ENCODE measurements around the gene NEDD9. TPM values are rescaled to one million over a fixed set of nuclear protein-coding genes. Genes with fewer than 3 reads are reported as not detected.

The NEDD9 gene
- polyA plus RNA-seq, 1 of the 3 experiments (the other 2 are of a cell fraction), result 7.4 TPM

DNA sequence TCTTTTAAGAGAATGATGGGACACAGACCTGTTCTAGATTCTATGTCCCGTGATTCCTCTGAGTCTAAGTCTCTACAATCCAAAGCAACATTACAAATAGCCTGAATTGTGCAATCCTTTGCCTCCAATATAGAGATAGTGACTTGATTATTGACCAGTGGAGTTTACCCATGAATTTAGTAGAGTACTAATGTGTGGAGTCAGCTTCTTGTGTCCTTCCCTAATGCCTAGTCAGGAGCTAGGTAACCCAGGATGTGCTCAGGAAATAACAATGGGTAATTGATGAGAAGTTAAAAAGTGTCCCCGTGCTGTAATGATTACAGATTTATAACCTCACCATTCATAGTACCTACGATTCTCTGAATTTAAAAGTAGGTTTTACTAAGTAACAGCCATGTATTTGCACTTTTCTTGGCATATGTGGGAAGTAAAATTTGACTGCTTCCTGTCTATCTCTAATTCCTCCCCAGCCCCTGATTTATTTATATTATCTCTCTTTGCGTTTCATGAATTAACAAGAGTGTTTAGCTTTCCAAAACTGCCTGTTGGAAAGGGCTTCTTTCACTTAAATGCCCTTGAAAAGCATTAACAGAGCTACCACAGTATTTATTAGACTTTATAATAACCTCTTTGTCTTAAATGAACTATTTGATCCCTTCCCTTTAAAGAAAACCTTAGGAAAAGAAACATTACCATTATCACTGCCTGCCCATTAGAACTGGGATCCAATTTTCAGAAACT, 30.5 kb downstream of the NEDD9 start:
- TF ChIP-seq NFIC (IDR thresholded peaks at IDR 0.05; ENCODE audit: borderline replicate concordance) (no peak), YY1 (IDR thresholded peaks at IDR 0.05; ENCODE audit: low read depth) (no peak), FOXM1 (IDR thresholded peaks at IDR 0.05; ENCODE audit: low read depth) (no peak), FOSL2 (IDR thresholded peaks at IDR 0.05; ENCODE audit: borderline replicate concordance, low read depth) (no peak), NRF1 (IDR thresholded peaks at IDR 0.05; ENCODE audit: low read depth, low read length) (no peak), POLR2AphosphoS5 (IDR thresholded peaks at IDR 0.05; ENCODE audit: low read depth, low read length) (no peak), EP300 (IDR thresholded peaks at IDR 0.05; ENCODE audit: borderline replicate concordance in 1 of 2, low read depth in 1 of 2, low read length in 1 of 2) (no peak), MEF2A (IDR thresholded peaks at IDR 0.05; ENCODE audit: borderline replicate concordance, low read depth) (no peak), MXI1 (IDR thresholded peaks at IDR 0.05; ENCODE audit: low read depth, low read length) (no peak), GABPA (IDR thresholded peaks at IDR 0.05; ENCODE audit: low read depth) (no peak), RAD21 (IDR thresholded peaks at IDR 0.05; ENCODE audit: low read length) (no peak), TAF1 (IDR thresholded peaks at IDR 0.05; ENCODE audit: borderline replicate concordance, low read depth, low read length) (no peak), TEAD4 (IDR thresholded peaks at IDR 0.05; ENCODE audit: borderline replicate concordance, insufficient read depth) (no peak), RXRA (IDR thresholded peaks at IDR 0.05; ENCODE audit: borderline replicate concordance, low read depth) (no peak), SIN3A (IDR thresholded peaks at IDR 0.05; ENCODE audit: borderline replicate concordance, low read depth, low read length) (no peak)
- TF ChIP-seq, protein P1, sequence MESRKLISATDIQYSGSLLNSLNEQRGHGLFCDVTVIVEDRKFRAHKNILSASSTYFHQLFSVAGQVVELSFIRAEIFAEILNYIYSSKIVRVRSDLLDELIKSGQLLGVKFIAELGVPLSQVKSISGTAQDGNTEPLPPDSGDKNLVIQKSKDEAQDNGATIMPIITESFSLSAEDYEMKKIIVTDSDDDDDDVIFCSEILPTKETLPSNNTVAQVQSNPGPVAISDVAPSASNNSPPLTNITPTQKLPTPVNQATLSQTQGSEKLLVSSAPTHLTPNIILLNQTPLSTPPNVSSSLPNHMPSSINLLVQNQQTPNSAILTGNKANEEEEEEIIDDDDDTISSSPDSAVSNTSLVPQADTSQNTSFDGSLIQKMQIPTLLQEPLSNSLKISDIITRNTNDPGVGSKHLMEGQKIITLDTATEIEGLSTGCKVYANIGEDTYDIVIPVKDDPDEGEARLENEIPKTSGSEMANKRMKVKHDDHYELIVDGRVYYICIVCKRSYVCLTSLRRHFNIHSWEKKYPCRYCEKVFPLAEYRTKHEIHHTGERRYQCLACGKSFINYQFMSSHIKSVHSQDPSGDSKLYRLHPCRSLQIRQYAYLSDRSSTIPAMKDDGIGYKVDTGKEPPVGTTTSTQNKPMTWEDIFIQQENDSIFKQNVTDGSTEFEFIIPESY (IDR thresholded peaks at IDR 0.05; ENCODE audit: borderline replicate concordance, low read depth), result no peak
- TF ChIP-seq, protein P2, sequence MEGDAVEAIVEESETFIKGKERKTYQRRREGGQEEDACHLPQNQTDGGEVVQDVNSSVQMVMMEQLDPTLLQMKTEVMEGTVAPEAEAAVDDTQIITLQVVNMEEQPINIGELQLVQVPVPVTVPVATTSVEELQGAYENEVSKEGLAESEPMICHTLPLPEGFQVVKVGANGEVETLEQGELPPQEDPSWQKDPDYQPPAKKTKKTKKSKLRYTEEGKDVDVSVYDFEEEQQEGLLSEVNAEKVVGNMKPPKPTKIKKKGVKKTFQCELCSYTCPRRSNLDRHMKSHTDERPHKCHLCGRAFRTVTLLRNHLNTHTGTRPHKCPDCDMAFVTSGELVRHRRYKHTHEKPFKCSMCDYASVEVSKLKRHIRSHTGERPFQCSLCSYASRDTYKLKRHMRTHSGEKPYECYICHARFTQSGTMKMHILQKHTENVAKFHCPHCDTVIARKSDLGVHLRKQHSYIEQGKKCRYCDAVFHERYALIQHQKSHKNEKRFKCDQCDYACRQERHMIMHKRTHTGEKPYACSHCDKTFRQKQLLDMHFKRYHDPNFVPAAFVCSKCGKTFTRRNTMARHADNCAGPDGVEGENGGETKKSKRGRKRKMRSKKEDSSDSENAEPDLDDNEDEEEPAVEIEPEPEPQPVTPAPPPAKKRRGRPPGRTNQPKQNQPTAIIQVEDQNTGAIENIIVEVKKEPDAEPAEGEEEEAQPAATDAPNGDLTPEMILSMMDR (IDR thresholded peaks at IDR 0.05), result no peak
- TF ChIP-seq, protein P3, sequence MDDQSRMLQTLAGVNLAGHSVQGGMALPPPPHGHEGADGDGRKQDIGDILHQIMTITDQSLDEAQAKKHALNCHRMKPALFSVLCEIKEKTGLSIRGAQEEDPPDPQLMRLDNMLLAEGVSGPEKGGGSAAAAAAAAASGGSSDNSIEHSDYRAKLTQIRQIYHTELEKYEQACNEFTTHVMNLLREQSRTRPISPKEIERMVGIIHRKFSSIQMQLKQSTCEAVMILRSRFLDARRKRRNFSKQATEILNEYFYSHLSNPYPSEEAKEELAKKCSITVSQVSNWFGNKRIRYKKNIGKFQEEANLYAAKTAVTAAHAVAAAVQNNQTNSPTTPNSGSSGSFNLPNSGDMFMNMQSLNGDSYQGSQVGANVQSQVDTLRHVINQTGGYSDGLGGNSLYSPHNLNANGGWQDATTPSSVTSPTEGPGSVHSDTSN (IDR thresholded peaks at IDR 0.05), result no peak
- TF ChIP-seq, protein P4, sequence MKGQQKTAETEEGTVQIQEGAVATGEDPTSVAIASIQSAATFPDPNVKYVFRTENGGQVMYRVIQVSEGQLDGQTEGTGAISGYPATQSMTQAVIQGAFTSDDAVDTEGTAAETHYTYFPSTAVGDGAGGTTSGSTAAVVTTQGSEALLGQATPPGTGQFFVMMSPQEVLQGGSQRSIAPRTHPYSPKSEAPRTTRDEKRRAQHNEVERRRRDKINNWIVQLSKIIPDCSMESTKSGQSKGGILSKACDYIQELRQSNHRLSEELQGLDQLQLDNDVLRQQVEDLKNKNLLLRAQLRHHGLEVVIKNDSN (IDR thresholded peaks at IDR 0.05; ENCODE audit: borderline replicate concordance, low read depth), result no peak
- DNase-seq, result no peak
- Histone ChIP-seq H3F3A (replicated peaks; ENCODE audit: insufficient read depth) (peaks cover 33% of the 10 kb centered on the region), H2AFZ (ENCODE audit: low read depth) (no peak overlapping the region), H3K9ac (peak overlapping the region; percentile 10; the same call in 1 of the 2 replicates), H3K27me3 (ENCODE audit: insufficient read depth) (no peaks in the 10 kb centered on the region), H3K79me2 (ENCODE audit: insufficient read depth) (peaks cover 84% of the 10 kb centered on the region), H3K4me1 (ENCODE audit: control insufficient read depth in 1 of 2, insufficient read depth in 2 of 2, low read depth in 1 of 2, low read length in 1 of 2) (peaks cover 27 to 50% of the 10 kb centered on the region in 2 experiments; a peak in 3 of 4 replicates), H3K9me2 (no peaks in the 10 kb centered on the region), H4K20me1 (ENCODE audit: insufficient read depth) (no peaks in the 10 kb centered on the region), H3K4me3 (ENCODE audit: low read depth in 2 of 2, low read length in 1 of 2) (no peak overlapping the region), H3K36me3 (replicated peaks in 1 of 2; ENCODE audit: control insufficient read depth in 1 of 2, insufficient read depth in 2 of 2, low read length in 1 of 2) (peaks cover 4 to 11% of the 10 kb centered on the region in 2 experiments), H3K4me2 (no peak overlapping the region), H3K27ac (ENCODE audit: low read depth in 2 of 2, low read length in 1 of 2) (peak overlapping the region; percentile 18 to 75; a peak in 3 of 4 replicates), H3K9me3 (no peaks in the 10 kb centered on the region)
- CTCF ChIA-PET, result interaction anchor here (0.8 to 1.0 kb wide), 3 partner anchors 13 to 362 kb away, joined by 3 read pairs; no protein-coding TSS in a partner anchor
- POLR2A ChIA-PET, result no interaction called here
- WGBS (ENCODE audit: low lambda C conversion rate), result 80% methylated on average over 4 of the region's 4 CpGs
